HG03442 (cell line): ENCODE measurements around the gene AFF3.
"Not testable (repeated sequence)": the region's sequence is repeated elsewhere in the genome, so short reads cannot be mapped to it uniquely, and the experiment has no call there.

Experiments used
- ATAC-seq: cut with Tn5 transposase; IDR thresholded peaks from one replicate; pipeline ENCODE4 v1.9.1; 2021; ENCODE audit warnings: mild to moderate bottlenecking, moderate library complexity; ENCODE audit not compliant: unreplicated experiment

The AFF3 gene, protein sequence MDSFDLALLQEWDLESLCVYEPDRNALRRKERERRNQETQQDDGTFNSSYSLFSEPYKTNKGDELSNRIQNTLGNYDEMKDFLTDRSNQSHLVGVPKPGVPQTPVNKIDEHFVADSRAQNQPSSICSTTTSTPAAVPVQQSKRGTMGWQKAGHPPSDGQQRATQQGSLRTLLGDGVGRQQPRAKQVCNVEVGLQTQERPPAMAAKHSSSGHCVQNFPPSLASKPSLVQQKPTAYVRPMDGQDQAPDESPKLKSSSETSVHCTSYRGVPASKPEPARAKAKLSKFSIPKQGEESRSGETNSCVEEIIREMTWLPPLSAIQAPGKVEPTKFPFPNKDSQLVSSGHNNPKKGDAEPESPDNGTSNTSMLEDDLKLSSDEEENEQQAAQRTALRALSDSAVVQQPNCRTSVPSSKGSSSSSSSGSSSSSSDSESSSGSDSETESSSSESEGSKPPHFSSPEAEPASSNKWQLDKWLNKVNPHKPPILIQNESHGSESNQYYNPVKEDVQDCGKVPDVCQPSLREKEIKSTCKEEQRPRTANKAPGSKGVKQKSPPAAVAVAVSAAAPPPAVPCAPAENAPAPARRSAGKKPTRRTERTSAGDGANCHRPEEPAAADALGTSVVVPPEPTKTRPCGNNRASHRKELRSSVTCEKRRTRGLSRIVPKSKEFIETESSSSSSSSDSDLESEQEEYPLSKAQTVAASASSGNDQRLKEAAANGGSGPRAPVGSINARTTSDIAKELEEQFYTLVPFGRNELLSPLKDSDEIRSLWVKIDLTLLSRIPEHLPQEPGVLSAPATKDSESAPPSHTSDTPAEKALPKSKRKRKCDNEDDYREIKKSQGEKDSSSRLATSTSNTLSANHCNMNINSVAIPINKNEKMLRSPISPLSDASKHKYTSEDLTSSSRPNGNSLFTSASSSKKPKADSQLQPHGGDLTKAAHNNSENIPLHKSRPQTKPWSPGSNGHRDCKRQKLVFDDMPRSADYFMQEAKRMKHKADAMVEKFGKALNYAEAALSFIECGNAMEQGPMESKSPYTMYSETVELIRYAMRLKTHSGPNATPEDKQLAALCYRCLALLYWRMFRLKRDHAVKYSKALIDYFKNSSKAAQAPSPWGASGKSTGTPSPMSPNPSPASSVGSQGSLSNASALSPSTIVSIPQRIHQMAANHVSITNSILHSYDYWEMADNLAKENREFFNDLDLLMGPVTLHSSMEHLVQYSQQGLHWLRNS (N-terminal part only)

DNA sequence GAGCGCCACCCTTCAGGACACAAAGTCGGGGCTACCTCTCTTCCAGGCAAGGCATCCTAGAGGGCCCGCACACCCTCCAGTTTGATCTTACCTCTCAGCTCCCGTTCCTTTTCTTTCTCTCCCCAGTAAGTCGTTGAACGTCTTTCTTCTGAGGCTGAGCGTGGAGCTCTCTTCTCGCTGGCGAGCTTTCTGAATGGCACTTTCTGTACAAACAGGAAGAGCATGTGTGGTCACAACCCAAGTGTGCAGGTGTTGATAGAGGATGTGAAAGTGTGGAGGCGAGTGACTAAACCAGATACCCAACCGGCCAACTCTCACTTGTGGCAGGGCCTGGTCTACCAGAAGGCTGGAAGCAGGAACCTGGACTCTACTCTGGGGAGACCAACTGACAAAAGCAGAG, at the start of gene AFF3:
AFF3 (minus strand) TSS at position 198 of the 400 bp plus-strand sequence. CDS start 38,136 bp downstream, outside the sequence.
- ATAC-seq = peak; percentile 99

DNA sequence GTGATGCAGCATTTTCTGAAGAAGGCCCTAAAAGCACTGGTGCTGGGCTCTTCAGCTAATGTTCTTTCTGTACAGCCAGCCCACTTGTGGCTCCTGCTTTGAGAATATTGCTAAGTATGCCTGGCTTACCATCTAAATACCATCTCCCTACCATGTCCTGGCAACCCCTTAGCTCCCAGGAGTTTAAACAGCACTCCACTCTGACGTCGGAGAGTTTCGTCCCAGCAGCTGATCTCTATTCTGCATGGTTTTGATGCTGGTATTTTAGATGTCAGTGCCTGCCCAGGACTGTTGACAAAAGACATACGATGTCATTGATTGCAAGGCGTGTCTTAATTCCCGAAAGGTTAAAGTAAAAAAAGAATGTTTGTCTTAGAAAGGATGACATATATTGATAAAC, 47.0 kb upstream of the AFF3 start:
- no peak for ATAC-seq

DNA sequence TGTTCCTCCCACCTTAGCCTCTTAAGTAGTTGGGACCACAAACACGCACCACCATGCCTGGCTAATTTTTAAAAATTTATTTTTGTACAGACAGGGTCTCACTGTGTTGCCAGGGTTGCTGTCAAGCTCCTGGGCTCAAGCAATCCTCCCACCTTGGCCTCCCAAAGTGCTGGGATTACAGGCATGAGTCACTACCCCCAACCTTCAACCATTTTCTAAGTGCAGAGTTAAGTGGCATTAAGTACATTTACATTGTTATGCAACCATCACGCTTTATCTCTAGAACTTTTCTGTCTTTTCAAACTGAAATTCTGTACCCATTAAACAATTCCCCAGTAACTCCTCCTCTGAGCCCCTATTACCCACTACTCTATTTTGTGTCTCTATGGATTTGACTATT, 45.9 kb upstream of the AFF3 start:
- no peak for ATAC-seq

DNA sequence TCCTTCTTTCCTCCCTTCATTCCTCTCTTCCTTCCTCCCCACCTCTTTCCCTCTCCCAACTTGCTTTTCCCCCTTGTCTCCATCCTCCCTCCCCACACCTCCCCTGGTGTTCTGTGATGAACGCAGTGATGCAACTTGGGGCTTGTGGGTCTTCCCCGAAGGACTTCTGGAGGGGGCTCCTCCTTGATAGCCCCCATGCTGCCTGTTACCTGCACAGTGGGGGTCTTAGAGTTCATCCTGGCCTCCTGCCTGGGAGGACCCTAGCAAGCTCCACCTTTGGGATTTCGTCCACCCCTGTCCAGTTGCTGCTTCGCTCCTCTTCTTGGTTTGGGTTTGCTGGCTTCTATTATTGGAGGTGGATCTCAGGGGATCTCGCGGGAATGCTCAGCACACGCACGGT, 43.7 kb upstream of the AFF3 start:
- no peak for ATAC-seq

DNA sequence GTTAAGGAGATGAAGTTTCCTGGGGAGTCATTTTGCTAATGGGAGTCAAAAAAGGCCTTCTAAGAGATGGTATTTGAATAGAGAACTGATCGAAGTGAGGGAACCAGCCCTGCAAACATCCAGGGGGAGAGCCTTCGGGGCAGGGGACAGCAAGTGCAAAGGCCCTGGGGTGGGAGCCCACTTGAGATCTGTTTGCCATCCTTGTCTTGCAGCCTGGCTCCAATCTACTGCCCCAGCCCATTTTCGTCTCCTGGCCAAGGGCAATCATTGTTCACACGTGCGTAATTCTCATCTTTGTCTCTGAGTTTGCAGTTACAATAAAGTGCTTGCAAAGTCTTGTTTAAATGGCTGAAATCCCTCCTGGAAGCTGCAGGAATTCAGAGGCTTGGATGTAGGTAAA, 43.1 kb upstream of the AFF3 start:
- no peak for ATAC-seq

DNA sequence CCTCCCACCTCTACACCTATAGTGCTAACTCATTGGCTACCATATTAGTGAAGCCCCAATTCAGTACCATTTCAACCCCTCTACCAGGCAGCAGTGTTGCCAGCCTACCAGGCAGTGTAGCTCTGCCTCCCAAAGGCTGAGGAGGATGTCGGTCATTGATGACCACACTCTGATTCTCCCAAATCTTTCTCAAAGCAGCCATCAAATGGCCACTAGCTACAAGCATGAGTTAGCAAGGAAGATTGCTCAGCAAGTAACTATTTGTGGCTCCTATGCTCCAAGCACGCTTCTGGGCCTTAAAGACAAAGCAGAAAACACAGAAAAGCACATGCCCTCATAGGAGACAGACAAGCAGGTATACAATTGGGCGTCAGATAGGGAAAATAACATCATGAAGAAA, 42.7 kb upstream of the AFF3 start:
- ATAC-seq = no peak

DNA sequence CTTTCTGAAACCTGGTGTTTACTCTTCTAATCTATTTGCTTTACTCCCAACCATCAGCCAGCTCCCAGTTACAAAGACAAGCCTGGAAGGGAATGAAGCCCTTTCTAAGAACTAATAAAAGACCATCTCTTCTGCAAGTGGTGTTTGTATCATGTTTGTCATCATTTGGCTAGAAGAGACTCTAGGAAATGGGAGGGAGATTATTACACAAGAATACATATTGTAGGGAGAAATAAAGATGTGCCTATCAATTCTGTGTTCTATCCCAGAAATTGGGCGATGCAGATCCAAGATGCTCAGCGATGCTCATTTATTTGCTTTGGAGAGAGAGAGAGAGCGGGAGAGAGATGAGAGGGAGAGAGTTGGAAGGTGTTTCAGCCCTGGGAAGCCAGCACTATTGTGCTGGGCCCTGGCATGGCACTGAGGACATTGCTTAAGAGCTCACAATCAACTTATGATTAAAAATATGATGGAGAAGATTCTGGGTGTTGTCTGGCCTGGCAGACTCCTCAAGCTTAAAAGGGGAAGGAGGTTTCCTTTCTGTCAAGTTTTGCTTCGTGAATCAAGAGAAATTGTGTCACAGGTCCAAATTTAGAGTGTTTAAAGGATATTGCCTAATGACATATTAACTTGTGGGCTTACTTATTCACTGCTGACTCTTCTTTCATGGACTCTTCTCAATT, 41.8 kb upstream of the AFF3 start:
- no peak for ATAC-seq

DNA sequence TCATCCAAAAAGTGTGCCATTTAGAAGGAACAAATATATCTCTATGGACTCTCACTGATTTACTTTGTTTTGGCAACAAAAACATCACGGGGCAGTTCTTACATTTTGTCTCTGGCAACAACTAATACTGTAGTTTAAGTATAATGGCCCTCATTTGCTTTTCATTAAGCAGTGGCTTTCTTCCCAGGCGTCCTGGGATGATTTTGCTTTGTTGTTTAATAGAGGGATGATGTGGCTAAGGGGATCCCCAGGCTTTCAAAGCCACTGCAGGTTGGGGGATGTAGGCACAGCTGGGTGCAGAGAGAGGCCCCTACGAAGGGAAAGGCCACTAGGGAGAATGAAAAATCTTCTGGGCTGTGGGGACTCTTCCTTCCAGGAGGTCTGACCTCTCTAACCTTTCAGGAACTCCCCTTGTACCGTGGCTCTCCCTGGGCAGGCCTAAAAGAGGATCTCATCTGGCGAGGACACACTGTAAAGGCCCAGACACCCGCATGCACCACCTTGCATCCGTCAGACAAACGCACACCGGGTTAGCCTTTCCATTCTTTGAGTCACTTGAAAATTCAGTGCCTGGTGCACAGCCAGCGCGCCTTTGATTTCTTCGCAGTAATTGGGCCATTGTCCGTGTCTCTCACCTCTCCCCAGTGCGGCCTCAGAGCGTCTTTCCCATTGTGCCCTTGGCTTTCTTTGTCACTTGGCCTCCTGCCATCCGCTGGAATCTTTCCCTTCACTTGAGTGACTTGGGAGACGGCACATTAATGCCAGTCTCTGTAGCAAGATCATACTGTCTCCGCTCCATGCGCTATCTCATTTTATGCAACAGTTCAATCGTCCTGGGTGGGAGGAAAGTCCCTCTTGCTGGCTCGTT, 40.3 kb upstream of the AFF3 start:
- ATAC-seq = no peak

DNA sequence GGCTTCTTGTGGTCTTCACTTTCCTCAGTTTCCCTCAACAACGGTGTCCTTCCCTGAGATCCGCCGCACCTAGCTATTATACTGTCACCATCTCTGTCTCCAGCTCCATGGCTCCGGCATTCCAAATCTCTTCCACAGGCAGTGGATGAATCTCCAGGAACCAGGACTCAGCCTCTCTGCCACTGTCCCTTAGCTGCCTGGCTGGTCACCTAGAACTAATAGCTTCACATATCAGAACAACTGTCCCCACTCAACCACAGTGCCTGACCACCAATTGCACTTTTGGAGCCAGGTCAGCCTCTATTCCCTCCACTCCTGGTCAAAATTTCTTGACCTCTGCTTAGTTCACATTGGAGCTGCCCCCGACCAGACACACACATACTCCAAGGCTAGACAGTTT, 38.1 kb upstream of the AFF3 start:
- ATAC-seq = no peak

DNA sequence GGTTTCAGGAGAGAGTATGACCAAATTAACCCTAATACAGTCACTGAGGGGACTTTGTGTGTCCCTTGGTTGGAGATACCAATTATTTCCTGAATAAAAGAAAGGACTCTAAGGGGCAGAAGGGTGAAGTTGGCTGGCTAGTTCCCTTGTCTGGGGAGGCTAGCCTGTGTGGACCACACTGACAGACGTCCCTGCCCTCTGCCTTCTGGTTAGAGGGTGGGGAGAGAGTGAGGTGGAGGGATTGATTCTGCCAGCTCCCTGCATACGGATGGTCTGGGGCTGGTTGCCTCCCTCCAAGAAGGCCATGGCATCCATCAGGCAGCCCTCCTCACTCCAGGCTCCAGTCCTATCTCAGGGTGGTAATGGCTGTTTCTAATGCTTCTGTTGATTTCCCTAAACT, 37.4 kb upstream of the AFF3 start:
- no peak for ATAC-seq

DNA sequence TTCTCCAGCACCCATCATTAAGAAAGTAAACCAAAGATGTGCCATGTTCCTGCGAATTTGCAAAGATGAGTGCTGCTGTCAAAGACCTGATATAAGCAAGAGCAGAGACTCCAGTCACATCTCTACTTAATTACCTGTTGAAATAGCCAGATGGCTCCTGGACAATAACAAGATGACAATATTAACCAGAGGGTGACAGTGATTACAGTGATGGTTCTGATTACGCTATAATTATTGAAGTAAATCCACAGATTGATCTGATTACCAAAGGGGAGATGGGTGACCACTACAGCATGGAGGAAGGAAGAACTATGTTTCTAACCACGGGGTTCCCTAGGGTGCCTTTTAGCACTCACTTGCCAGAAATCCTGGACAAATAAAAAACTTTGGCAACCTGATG, 36.5 kb upstream of the AFF3 start:
- no peak for ATAC-seq

DNA sequence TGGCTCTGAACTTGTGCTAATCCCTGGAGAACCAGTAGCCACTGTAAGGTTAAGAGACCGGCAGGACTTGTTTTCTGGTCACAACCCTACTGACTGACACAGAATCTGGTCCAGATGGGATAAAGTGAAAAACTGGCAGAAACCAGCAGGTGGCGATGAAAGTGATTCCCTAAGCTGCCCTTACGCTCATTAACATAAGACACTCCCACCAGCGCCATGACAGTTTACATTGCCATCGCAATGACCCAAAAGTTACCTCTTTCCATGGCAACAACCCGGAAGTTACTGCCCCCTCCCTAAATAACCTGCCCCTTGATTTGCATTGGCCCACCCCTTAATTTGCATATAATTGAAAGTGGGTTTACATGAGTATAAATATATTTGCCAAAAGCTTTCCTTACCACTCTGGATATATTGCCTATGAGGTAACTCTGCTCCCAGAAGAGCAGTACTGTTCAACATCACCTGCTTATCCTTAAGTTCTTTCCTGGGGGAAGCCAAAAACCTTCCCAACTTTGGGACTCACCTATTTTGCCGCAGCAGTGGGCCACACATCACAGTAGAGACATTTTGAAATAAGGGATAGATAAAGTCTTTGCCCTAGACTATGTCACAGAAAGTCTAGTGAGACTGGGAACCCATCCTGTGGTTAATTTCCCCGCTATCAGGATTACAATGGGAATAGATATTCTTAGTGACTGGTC, 35.8 kb upstream of the AFF3 start:
- no peak for ATAC-seq

DNA sequence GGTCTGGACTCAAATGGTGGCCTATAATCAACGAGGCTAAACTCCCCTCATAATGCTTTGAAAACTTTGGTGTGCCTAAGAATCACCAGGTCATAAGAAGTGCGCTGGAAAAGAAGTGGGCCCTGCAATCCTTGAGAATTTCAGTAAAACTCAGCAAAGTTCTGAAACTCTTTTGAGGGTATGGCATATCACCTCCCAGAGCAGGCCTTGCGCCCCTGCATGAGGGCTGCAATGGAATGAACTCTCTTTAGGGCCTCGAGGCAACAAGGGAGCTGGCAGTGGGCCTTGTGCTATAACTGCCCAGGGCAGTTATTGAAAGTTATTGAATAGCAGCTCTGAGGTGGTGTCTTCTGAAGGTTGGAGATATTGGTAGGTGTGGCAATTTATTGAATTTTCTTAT, 34.5 kb upstream of the AFF3 start:
- ATAC-seq = no peak

DNA sequence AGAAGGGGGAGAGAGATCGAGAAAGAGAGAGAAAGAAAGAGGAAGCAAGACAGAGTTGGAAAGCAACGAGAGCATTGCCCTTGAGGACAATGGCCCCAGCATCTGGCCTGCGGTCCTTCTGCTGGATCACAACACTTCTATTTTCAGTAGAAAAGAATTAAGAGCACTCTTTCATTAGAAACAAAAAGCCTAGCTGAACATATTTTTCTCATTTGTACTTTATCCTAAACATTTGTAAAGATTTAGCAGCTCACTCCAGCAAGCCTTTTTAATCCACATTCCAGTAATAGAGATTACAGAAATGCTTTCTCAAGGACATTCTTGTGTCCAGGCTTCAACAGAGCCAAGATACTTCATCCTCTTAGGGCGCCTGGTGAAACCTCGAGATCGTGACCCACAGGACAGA, 31.6 kb upstream of the AFF3 start:
- ATAC-seq = no peak

DNA sequence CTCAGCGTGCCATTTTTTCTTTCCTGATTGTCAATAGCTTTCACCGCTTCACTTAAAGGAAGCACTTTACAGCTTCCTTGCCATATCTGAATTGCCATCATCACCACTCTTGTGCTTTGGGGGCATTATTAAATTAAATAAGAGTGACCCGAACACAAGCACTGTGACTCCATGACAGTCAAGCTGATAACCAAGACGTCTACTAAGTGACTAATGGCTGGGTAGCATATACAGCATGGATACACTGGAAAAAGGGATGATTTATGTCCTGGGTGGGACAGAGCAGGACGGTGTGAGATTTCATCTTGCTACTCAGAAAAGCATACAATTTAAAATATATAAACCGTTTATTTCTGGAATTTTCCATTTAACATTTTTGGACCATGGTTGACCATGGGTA, 24.3 kb upstream of the AFF3 start:
- no peak for ATAC-seq

DNA sequence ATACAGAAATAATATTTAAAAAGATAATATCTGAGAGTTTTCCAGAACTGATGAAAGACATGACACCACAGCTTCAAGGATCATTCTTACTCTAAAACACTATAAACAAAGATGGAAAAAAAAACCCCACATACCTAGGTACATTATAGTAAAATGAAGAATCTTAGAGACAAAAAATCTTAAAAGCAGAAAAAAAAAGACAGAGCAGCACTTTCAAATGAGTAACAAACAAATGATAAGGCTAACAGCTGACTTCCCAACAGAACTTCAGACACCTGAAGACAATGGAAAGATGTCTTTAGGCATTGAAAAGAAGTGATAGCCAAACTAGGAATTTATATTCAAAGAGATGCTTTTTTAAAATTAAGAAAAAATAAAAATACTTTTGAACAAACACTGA, 21.2 kb upstream of the AFF3 start:
- no peak for ATAC-seq

DNA sequence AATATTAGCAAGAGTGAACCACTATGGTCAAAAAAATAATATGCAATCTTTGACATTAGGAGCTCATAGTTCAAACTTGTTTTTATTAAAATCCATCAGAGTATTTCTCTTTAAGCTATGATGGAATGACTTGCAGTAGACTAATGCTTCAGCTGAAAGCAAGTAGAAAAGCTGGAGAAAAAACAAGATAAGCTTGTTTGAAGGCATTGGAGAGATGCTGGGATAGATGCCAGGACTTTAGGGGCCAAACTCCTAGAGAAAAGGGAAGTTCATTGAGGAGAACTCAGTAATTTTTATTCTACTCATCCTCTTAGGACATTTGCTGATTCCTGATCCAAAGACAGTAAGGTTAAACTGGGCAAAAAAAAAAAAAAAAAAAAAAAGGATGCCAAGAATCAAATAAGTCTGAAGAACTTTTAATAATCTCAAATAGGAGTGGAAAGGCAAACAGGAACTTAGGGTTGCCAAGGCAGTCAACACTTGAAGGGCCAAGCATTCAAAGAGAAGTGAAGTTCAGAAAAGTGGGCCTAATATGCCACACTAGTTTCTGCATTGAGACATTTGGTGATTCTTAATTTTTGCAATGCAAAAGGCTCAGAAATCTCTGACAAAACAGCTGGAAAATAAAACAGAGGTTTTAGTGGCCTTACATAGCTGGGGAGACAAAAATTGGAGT, 19.7 kb upstream of the AFF3 start:
- no peak for ATAC-seq

DNA sequence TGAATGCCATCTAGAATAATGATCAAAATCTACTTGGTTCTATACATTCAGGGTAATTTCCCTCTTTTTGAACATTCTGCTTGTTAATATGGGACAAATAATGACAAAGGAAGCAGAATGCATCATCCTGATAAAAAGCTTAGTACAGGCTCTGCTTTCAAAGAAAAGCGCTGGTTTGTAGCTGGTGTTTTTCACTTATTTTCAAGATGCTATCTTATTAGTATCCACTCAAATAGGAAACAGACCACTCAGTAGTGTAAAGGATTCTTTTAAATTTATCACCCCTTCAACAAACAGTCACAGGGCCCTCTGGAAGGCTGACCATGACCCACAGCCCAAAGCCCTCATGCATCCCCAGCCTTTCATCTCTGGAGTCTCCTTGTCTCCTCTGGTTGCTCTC, 18.0 kb upstream of the AFF3 start:
- no peak for ATAC-seq

DNA sequence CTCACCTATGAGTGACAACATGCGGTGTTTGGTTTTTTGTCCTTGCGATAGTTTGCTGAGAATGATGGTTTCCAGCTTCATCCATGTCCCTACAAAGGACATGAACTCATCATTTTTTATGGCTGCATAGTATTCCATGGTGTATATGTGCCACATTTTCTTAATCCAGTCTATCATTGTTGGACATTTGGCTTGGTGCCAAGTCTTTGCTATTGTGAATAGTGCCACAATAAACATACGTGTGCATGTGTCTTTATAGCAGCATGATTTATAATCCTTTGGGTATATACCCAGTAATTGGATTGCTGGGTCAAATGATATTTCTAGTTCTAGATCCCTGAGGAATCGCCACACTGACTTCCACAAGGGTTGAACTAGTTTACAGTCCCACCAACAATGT, 9.4 kb upstream of the AFF3 start:
- ATAC-seq = not testable (repeated sequence)
